ENCODE measurements around the gene MYO6. TPM values are rescaled to one million over a fixed set of nuclear protein-coding genes. Genes with fewer than 3 reads are reported as not detected.
"Not testable (repeated sequence)": the region's sequence is repeated elsewhere in the genome, so short reads cannot be mapped to it uniquely, and the experiment has no call there.

The MYO6 gene
- 4.6 and 7.0 TPM in 2 replicates for total RNA-seq (2014; rRNA removed; shearing (Covaris generic))

DNA sequence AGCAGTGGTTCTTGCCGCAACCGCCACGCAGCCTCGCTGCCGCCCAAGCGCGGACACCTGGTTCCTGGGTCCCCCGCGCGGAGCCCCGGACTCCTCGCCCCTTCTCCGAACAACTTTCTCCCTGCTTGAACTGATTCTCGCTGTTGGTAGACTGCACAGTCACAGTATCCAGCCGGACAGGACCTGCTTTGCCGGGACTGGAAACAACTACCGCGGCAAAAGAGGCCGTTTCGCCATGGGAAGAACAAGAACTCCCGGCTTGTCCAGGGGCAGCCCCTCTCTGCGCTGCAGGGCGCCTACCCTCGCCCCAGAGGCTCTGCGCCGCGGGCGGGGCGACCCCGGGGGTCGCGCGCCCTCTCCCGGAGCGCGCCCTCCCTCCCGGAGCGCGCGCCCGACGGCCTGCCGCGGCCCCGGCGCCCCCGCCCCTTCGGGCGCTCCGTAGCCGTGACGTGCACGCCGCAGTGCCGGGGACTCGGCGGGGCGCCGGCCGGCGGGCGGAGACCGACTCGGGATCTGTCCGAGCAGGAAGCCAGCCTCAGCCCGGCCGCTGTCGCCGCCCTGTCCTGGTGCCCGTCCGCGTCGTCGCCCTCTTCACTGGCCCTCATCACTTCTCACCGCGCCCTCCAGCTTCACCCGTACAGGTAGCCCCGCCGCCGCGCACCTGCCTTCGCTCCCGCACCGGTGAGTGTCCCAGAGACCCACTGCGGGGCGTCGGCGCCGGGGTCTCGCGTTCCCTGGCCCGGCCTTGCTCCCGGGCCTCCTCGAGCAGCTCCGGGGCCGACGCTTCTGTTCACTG is at the start of gene MYO6:
Gene MYO6 (plus strand): TSS at position 497 of the 796 bp plus-strand sequence. CDS start 68,309 bp downstream, outside the sequence.
- DNase-seq (ENCODE audit: low read depth), result peak; percentile 82

GRCh38 chr6:75708334-75708733 is 40.7 kb upstream of the MYO6 start:
- not testable (repeated sequence) for DNase-seq (ENCODE audit: low read depth)

DNA sequence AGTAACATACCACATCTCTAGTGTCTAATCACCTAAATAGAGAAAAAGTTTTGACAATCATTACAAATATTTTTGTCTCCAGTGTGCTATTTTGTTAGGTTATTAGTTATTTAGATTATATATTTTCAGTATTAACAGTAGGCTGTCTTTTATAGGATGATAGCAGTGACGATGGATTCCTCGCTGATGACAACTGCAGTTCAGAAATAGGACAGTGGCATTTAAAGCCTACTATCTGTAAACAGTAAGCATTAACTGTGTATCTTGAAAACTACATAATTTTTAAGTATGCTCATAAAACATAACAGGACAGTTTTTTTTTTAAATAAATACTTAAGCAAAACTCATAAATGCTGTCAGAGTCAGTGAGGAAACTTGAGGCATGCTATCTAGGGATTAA is 37.9 kb upstream of the MYO6 start:
- DNase-seq (ENCODE audit: low read depth), result no peak

DNA sequence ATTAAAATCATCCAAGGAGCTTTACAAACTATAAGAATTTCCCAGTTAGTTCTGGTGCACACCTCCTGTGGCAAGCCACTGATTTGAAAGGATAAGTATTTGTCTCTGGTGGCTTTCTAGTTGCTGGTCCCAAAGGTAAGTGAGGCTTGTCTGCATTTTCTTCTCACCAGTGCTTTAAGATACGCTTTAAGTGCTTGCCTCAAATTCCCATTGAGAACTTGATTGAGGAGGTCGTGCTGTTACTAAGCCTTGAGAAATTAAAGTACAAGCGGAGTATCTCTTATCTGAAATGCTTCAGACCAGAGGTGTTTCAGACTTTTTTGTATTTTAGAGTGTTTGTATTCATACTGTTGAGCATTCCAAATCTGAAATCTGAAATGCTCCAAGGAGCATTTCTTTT is 29.9 kb upstream of the MYO6 start:
- DNase-seq (ENCODE audit: low read depth), result no peak

DNA sequence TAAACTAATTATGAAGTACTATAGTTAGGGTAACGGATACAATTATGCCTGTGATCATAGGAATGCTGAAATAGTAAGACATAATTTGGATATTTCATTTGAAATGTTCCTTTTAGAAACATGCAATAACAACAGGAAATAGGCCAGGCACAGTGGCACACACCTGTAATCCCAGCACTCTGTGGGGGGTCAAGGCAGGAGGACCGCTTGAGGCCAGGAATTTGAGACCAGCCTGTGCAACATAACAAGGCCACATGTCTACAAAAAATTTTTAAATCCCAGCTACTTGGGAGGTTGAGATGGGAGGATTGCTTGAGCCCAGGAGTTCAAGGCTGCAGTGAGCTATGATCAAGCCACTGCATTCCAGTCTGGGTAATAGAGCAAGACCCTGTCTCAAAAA is 25.7 kb upstream of the MYO6 start:
- DNase-seq (ENCODE audit: low read depth), result no peak

- DNase-seq (ENCODE audit: low read depth), result no peak
Measured at GRCh38 chr6:75727206-75727605, 21.8 kb upstream of the MYO6 start.

DNA sequence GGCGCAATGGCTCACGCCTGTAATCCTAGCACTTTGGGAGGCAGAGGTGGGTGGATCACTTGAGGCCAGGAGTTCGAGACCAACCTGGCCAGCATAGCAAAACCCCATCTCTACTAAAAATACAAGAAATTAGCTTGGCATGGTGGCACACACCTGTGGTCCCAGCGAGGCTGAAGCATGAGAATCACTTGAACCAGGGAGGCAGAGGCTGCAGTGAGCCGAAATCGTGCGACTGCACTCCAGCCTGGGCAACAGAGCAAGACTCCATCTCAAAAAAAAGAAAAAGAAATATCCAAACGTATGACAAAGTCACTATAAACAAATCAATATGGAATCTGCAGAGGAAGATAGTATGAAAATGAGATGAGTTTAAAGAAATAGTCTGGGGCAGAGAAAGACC is 18.0 kb upstream of the MYO6 start:
- DNase-seq (ENCODE audit: low read depth), result not testable (repeated sequence)

GRCh38 chr6:75735491-75736186 is 13.4 kb upstream of the MYO6 start:
- DNase-seq (ENCODE audit: low read depth), result no peak

GRCh38 chr6:75743971-75744370 is 5.1 kb upstream of the MYO6 start:
- DNase-seq (ENCODE audit: low read depth), result no peak

- no peak for DNase-seq (ENCODE audit: low read depth)
Measured at GRCh38 chr6:75745404-75745803, 3.6 kb upstream of the MYO6 start.

- no peak for DNase-seq (ENCODE audit: low read depth)
Measured at GRCh38 chr6:75746221-75746620, 2.8 kb upstream of the MYO6 start.

DNA sequence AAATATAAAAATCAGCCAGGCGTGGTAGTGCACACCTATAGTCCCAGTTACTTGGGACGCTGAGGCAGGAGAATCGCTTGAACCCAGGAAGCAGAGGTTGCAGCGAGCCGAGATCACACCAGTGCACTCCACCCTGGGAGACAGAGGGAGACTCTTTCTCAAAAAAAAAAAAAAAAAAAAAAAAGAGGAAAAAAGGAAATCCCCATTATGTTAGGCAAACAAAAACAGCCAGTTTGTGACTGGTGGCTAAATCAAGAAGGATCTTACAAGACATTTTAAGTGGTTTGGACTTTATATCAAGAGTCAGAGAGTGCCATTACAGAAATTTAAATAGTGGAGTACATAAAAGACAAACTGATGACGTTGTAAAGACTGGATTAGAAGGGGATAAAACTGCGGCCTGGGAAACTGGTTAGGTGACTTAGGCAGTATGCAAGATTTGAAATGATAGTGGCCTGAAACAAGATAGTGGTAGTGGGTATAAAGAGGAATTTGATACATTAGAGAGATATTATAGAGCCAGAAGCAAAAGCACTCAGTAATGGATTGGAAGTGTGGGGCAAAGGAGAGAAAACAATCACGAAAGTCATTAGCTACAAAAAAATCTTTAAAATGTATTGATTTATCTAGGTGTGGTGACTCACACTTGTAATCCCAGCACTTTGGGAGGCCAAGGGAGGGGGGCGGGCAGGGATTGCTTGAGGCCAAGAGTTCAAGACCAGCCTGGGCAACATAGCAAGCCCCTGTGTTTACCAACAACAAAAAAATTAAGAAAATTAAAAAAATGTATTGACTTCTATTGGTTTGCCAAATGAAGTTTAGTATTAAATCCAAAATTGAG is 1.7 kb upstream of the MYO6 start:
- no peak for DNase-seq (ENCODE audit: low read depth)

- DNase-seq (ENCODE audit: low read depth), result no peak
Measured at GRCh38 chr6:75748003-75748742, 866 bp upstream of the MYO6 start.

DNA sequence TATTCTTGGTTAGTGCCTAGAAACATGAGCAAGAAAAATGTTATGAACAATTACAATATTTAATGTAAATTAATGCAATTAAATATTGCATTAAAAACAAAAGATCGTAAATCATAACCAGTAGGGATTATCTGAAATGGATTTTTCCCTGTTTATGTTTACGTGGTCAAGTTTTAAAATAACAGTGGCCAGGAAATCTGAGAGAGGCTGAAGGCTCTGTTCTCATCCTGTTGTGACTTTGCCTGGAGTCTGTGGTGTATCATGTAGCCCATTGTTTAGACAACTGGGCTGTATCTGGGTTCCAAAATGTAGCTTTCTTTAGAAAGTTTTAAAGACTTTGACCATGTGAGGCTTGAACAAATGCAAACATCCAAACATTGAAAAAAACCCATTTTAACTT is 2.4 kb downstream of the MYO6 start:
- DNase-seq (ENCODE audit: low read depth), result peak; percentile 33

DNA sequence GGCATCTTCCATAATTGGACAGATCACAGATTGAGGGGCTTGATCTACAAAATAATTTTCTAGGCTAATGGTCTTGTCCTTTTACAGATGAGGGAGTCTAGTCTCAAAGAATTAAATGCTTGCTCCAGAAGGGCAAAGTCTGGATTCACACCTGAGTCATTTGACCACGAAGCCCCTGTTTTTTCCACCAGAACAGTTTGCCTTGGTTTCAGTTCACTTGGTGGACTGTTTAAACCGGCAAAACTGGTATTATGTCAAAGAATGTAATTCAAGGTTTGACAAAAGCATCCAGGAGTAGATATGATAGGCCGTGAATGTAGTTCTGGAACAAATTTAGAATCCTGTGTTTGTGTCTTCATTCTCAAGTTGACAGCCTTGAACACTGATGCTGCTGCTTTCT is 3.3 kb downstream of the MYO6 start:
- DNase-seq (ENCODE audit: low read depth), result peak; percentile 27

GRCh38 chr6:75755704-75756103 is 6.7 kb downstream of the MYO6 start:
- DNase-seq (ENCODE audit: low read depth), result no peak

DNA sequence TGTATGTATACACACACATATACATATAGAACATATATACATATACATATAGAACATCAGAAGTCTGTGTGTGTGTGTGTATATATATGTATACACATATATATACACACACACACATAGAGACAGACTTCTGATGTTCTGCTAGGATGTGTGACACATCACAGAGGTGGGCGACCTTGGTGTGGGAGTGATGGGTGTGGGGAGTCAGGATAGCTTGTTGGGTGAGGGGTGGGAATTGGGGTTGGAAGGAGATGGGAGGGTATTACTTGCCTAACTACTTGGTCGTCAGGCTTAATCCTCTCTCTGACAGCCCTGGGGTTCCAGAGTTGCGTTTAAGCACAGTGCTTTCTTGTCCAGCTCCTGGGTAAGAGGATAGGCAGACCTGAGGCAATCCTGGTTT is 8.3 kb downstream of the MYO6 start:
- DNase-seq (ENCODE audit: low read depth), result no peak

- no peak for DNase-seq (ENCODE audit: low read depth)
Measured at GRCh38 chr6:75758061-75758460, 9.0 kb downstream of the MYO6 start.

DNA sequence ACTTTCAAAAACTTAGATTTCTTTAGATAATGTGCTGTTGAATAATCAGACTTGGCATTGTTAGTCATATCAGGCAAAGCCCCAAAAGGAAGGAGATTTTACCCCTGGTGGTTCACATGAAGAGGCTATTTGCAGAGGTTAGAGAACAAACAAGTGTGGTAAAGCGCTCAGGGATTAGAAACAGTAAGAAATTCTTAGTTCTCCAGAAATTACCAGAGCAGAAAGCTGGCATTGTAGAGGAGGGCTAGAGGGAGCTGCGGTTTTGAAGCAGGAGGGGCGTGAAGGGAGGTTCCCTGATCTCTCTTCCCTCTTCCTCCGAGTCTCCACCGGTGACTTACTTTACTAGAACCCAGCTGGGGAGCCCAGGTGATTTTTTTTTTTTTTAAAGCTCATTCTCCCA is 10.2 kb downstream of the MYO6 start:
- no peak for DNase-seq (ENCODE audit: low read depth)

GRCh38 chr6:75760320-75760719 is 11.3 kb downstream of the MYO6 start:
- DNase-seq (ENCODE audit: low read depth), result no peak

DNA sequence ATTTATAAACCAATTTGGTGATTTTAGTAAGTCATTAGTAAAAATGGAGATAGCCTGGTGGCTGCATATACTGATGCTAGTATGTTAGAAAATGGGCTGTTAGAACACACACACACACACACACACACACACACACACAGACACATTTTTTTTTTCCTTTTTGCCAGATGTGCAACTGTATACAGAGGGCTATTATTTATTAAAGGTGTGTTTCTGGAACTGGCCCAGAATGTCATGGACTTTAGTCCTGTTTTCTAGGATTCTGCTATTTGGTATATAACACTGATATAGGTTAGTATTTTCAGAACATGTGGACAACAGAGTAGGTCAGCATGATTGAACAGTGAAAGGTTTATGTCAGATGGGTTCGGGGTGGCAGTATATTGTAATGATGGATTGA is 12.4 kb downstream of the MYO6 start:
- DNase-seq (ENCODE audit: low read depth), result no peak

DNA sequence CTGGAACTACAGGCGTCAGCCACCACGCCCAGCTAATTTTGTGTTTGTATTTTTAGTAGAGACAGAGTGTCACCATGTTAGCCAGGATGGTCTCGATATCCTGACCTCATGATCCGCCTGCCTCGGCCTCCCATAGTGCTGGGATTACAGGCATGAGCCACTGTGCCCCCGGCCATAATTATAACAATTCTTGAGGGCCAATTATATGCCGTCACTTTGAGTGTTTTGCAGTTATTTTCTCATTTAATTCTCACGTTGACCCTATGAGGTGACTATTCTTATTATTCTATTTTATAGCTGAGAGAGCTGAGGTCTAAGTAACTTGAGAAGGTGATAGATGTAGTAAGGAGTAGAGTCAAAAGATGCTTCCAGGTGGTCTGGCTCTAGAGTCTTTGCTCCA is 13.0 kb downstream of the MYO6 start:
- DNase-seq (ENCODE audit: low read depth), result no peak

All from Daoy (cell line).